Gastrocnemius medialis (tissue), 4 donors: ENCODE data around the gene ITPK1. TPM values are rescaled to one million over a fixed set of nuclear protein-coding genes. Genes with fewer than 3 reads are reported as not detected.
A peak's percentile ranks its signal among the peaks of the same experiment; 100 is the strongest.

ENCODE experiments used
- ATAC-seq, 2 donors: fragments of 150-250 bp; one replicate each; pipeline ENCODE4 v1.9.1; 2016
- DNase-seq, 2 donors: peaks; one replicate each; pipeline ENCODE4 v3.0.0-alpha.2; 2019
- H3K27ac ChIP-seq, 4 donors: fragments of 200-600 bp; sonication (generic); 1 replicate in 1 of 4; 2 replicates in 3 of 4; pipeline ENCODE4 v1.5.1; 2016 to 2018; ENCODE audit warnings: mild to moderate bottlenecking in 2 of 4, moderate library complexity in 1 of 4
- H3K27me3 ChIP-seq, 3 donors: fragments of 200-600 bp; sonication (generic) in 2 of 3; 1 replicate in 1 of 3; 2 replicates in 2 of 3; pipeline versions ENCODE4 v1.5.1 to v1.6.0; 2016 to 2019; ENCODE audit warnings: mild to moderate bottlenecking in 1 of 3, moderate library complexity in 1 of 3
- H3K36me3 ChIP-seq, 2 donors: fragments of 200-600 bp; sonication (generic) in 1 of 2; one replicate each; pipeline ENCODE4 v1.5.1; 2017 to 2018
- H3K4me1 ChIP-seq, 2 donors: fragments of 200-600 bp; sonication (generic) in 1 of 2; one replicate each; pipeline ENCODE4 v1.5.1; 2016 to 2017; ENCODE audit warnings: mild to moderate bottlenecking in 2 of 2
- H3K4me3 ChIP-seq, 4 donors: fragments of 200-600 bp; sonication (generic) in 3 of 4; 1 replicate in 1 of 4; 2 replicates in 3 of 4; pipeline ENCODE4 v1.5.1; 2016 to 2019; ENCODE audit warnings: mild to moderate bottlenecking in 2 of 4
- H3K9me3 ChIP-seq, 3 donors: fragments of 200-600 bp; sonication (generic) in 2 of 3; 1 replicate in 1 of 3; 2 replicates in 2 of 3; pipeline ENCODE4 v1.5.1; 2016 to 2019
- POLR2A ChIP-seq, 2 donors: fragments of 450-650 bp; IDR thresholded peaks; one replicate each; pipeline ENCODE4 v1.6.1; 2017; ENCODE audit warnings: antibody characterized with exemption in 2 of 2, mild to moderate bottlenecking in 2 of 2, moderate library complexity in 2 of 2
- in situ Hi-C, 4 donors: fragments of 200-750 bp; cut with MboI; loops; one replicate each; pipeline versions ENCODE4 v1.15.0 to v1.8.0; 2017; ENCODE audit warnings: low sequenced_read_pairs in 4 of 4
- intact Hi-C: fragments of 100-400 bp; cut with DNase I; formaldehyde crosslinking; loops from one replicate; pipeline ENCODE4 v1.15.1; 2023; ENCODE audit warnings: low total_unique reads
- total RNA-seq, 4 donors: library from RNA; depleted of rRNA; stranded (reverse); fragments of >200 nt; gene quantifications; one replicate each; pipeline versions ENCODE4 v1.1.0 to v1.2.3, GENCODE V29; 2016
- TF ChIP-seq, protein P1 (sequence below), 5 experiments: fragments of 450-650 bp in 3 of 5; fragments of 200-600 bp in 2 of 5; sonication (generic) in 2 of 5; IDR thresholded peaks in 4 of 5; conservative IDR thresholded peaks in 1 of 5; 1 replicate in 4 of 5; 2 replicates in 1 of 5; pipeline ENCODE4 v1.5.1; 2016 to 2019; ENCODE audit warnings: antibody characterized with exemption in 5 of 5, mild to moderate bottlenecking in 3 of 5, moderate library complexity in 3 of 5

Gene ITPK1
- total RNA-seq, 4 donors from 2014 or later, result 49.7 to 80.1 (median 53.6) TPM

DNA sequence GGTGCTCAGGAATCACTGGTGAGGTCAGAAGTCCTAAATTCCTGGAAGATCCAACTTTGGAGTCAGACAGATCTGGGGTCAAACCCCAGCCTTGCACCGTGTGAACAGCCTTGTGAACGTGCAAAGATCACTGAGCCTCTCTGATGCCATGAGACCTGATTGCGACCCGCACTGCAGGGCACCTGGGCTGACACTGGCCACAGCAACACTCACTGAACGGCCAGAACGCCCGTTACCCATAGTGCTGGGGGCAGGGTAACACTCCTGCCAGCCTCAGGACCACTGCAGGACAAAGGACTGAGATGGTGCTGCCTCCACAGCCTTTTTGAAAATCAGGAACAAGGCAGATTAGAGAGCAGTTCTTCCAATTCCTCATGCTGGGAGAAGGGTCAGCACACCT, 164.5 kb downstream of the ITPK1 start:
- H3K27ac ChIP-seq, result no peak overlapping the region

DNA sequence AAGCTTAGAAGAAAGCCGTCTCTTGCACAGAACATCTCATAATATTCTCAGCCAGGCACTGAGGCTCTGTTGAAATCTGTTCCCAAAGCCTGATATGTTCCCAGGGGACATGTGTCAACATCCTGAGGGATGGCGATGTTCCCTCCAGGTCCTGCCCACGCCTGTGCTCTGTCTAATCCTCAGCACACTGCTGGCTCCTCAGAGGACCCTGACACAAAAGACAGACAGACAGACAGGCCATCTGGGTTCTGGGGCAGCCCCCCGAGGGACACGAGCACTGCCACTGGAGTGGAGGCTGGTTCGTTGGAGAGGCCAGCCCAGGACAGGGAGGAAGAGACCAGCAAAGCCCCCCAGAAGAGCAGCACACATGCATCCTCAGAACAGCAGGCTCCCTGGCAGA, 165.0 kb downstream of the ITPK1 start:
- Histone ChIP-seq H3K36me3 (no peaks in the 10 kb centered on the region), H3K27ac (no peak overlapping the region), H3K9me3 (no peaks in the 10 kb centered on the region), H3K27me3 (no peaks in the 10 kb centered on the region), H3K4me1 (peaks cover 0 to 3% of the 10 kb centered on the region in 2 donors), H3K4me3 (no peak overlapping the region)
- ATAC-seq (peak in 1 of 2 donors; percentile 9), DNase-seq (peak in 1 of 2 donors; percentile 36)
- intact Hi-C loops, result loop anchor here (5.0 kb wide), 2 partner anchors 102 to 382 kb away; partner anchors contain the start of gene BTBD7
- TF ChIP-seq POLR2A (IDR thresholded peaks at IDR 0.05), result no peak
- in situ Hi-C loops, result loop anchor here (5.0 to 10.0 kb wide), 3 partner anchors 184 to 192 kb away; no protein-coding TSS in a partner anchor

More for the DNA sequence above, 164.5 kb downstream of the ITPK1 start:
- intact Hi-C loops (loop anchor here (5.0 kb wide), 2 partner anchors 101 to 381 kb away; partner anchors contain the start of gene BTBD7), in situ Hi-C loops (loop anchor here (5.0 to 10.0 kb wide), 3 partner anchors 184 to 191 kb away; no protein-coding TSS in a partner anchor)
- Histone ChIP-seq H3K36me3 (no peaks in the 10 kb centered on the region), H3K4me3 (no peak overlapping the region), H3K4me1 (peaks cover 0 to 3% of the 10 kb centered on the region in 2 donors), H3K27me3 (no peaks in the 10 kb centered on the region), H3K9me3 (no peaks in the 10 kb centered on the region)
- ATAC-seq (no peak), DNase-seq (no peak)
- TF ChIP-seq POLR2A (IDR thresholded peaks at IDR 0.05), result no peak
- TF ChIP-seq, protein P1, sequence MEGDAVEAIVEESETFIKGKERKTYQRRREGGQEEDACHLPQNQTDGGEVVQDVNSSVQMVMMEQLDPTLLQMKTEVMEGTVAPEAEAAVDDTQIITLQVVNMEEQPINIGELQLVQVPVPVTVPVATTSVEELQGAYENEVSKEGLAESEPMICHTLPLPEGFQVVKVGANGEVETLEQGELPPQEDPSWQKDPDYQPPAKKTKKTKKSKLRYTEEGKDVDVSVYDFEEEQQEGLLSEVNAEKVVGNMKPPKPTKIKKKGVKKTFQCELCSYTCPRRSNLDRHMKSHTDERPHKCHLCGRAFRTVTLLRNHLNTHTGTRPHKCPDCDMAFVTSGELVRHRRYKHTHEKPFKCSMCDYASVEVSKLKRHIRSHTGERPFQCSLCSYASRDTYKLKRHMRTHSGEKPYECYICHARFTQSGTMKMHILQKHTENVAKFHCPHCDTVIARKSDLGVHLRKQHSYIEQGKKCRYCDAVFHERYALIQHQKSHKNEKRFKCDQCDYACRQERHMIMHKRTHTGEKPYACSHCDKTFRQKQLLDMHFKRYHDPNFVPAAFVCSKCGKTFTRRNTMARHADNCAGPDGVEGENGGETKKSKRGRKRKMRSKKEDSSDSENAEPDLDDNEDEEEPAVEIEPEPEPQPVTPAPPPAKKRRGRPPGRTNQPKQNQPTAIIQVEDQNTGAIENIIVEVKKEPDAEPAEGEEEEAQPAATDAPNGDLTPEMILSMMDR (IDR thresholded peaks at IDR 0.05 in 4 of 5, conservative IDR thresholded peaks at IDR 0.05 in 1 of 5), result no peak

DNA sequence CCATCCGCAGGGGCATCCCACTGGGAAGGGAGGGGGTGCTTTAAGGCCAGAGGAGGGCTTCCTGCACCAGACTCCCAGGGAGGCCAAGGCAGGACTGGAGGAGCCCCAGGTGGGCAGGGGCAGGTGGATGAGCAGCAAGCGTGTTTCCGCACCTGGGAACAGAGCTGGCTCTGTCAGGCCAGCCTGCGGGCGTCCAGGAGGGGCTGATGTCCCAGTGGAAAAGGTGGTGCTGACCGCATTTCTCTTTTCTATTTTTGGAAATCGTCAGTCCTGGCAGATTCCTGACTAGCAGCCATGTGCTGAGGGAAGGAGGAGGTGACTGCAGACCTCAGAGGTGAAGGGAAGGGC, 165.6 kb downstream of the ITPK1 start:
- DNase-seq, result no peak
- no peak for ATAC-seq
- H3K27me3 ChIP-seq, result no peaks in the 10 kb centered on the region
- TF ChIP-seq POLR2A (IDR thresholded peaks at IDR 0.05), result no peak
- TF ChIP-seq, protein P1 (IDR thresholded peaks at IDR 0.05 in 4 of 5, conservative IDR thresholded peaks at IDR 0.05 in 1 of 5), result no peak
- H3K27ac ChIP-seq, result no peak overlapping the region
- H3K36me3 ChIP-seq, result no peaks in the 10 kb centered on the region
- in situ Hi-C loops (loop anchor here (5.0 to 10.0 kb wide), 3 partner anchors 185 to 192 kb away; no protein-coding TSS in a partner anchor), intact Hi-C loops (loop anchor here (5.0 kb wide), 2 partner anchors 102 to 382 kb away; partner anchors contain the start of gene BTBD7)
- H3K9me3 ChIP-seq, result no peaks in the 10 kb centered on the region
- H3K4me3 ChIP-seq, result no peak overlapping the region
- peaks cover 0 to 3% of the 10 kb centered on the region in 2 donors for H3K4me1 ChIP-seq

DNA sequence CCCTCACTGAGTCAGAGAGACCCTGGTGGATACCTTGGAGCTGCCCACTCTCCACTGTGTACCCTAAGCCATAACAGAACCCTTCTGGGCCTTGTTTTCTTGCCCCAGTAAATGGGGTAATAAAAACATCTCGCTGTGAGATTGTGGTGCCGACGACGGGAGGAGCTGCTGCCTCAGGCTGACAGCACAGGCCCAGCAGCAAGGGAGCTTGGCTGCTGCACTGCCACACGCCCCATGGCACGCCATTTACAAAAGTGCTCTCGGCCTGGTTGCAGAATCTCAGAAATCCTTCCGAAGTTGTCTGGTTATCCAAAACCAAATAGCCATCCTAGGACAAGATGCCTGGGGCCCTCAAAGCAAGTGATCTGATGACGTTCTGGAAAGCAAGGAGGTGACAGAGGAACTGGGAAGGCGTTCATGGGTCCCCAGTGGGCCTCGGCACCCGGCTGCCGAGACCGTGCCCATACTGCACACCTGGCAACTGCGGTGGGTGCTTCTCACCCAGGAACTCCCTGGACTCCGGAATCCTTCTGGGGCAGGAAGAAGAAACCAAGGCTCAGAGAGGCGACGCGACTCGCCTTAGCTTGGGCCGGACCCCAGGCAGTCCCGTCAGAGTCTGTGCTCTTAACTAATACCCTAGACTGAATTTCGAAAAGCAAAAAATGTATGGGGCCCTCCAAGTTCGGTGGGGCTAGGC, 166.1 kb downstream of the ITPK1 start:
- intact Hi-C loops, result loop anchor here (5.0 kb wide), 2 partner anchors 103 to 383 kb away; partner anchors contain the start of gene BTBD7
- no peaks in the 10 kb centered on the region for H3K9me3 ChIP-seq
- DNase-seq (no peak), ATAC-seq (no peak)
- TF ChIP-seq POLR2A (IDR thresholded peaks at IDR 0.05), result no peak
- TF ChIP-seq, protein P1 (IDR thresholded peaks at IDR 0.05 in 4 of 5, conservative IDR thresholded peaks at IDR 0.05 in 1 of 5), result no peak
- H3K27me3 ChIP-seq, result no peaks in the 10 kb centered on the region
- in situ Hi-C loops, result loop anchor here (5.0 to 10.0 kb wide), 3 partner anchors 185 to 193 kb away; no protein-coding TSS in a partner anchor
- no peaks in the 10 kb centered on the region for H3K36me3 ChIP-seq
- no peak overlapping the region for H3K27ac ChIP-seq
- H3K4me3 ChIP-seq, result no peak overlapping the region
- H3K4me1 ChIP-seq, result peaks cover 0 to 3% of the 10 kb centered on the region in 2 donors

DNA sequence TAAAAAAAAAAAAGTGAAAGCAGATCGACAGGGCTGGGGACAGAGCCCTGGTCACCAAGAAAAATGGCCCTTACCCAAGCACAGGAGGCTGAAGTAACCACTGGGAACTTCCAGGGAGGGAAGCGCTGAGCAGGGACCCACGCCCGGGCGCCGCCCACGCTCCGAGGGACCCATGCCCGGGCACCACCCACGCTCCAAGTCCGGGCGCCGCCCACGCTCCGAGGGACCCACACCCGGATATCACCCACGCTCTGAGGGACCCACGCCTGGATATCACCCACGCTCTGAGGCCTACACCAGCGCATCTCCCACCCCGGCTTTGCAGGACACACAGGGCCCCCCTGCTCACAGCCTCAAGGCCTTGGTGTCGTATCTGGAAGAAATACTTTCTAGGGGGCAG, 167.1 kb downstream of the ITPK1 start:
- no peak for TF ChIP-seq POLR2A (IDR thresholded peaks at IDR 0.05)
- TF ChIP-seq, protein P1 (IDR thresholded peaks at IDR 0.05 in 4 of 5, conservative IDR thresholded peaks at IDR 0.05 in 1 of 5), result no peak
- peaks cover 0 to 3% of the 10 kb centered on the region in 2 donors for H3K4me1 ChIP-seq

More for the DNA sequence above, 167.1 kb downstream of the ITPK1 start:
- no peak overlapping the region for H3K4me3 ChIP-seq
- no peaks in the 10 kb centered on the region for H3K9me3 ChIP-seq
- in situ Hi-C loops (no loop called here), intact Hi-C loops (no loop called here)
- H3K27ac ChIP-seq, result no peak overlapping the region
- no peaks in the 10 kb centered on the region for H3K27me3 ChIP-seq
- no peaks in the 10 kb centered on the region for H3K36me3 ChIP-seq
- DNase-seq (no peak), ATAC-seq (no peak)
